H9 (cell line): Measurements from ENCODE around the gene PGR. TPM values are rescaled to one million over a fixed set of nuclear protein-coding genes. Genes with fewer than 3 reads are reported as not detected.

ENCODE experiments used
- DNase-seq: peaks from one replicate; pipeline ENCODE4 v3.0.0-alpha.2; 2017
- H2AFZ ChIP-seq: one replicate; pipeline ENCODE4 v1.6.1; 2013; ENCODE audit warnings: mild to moderate bottlenecking, low read length, control low read depth, moderate library complexity
- H2AK5ac ChIP-seq: 2 replicates; pipeline ENCODE4 v1.6.1; 2013; ENCODE audit warnings: low read length, control low read depth, mixed read lengths; ENCODE audit not compliant: insufficient read length
- H2BK120ac ChIP-seq: one replicate; pipeline ENCODE4 v1.6.1; 2013; ENCODE audit warnings: low read depth, mild to moderate bottlenecking, low read length, control low read depth, inconsistent platforms; ENCODE audit not compliant: poor library complexity, severe bottlenecking
- H2BK12ac ChIP-seq: 2 replicates; pipeline ENCODE4 v1.6.1; 2013; ENCODE audit warnings: low read length, control low read depth, mixed read lengths, low read depth; ENCODE audit not compliant: insufficient read length
- H2BK15ac ChIP-seq: 2 replicates; pipeline ENCODE4 v1.6.1; 2013; ENCODE audit warnings: low read depth, low read length, control low read depth
- H2BK20ac ChIP-seq: one replicate; pipeline ENCODE4 v1.6.1; 2013; ENCODE audit warnings: low read depth, mild to moderate bottlenecking, low read length, control low read depth, inconsistent platforms; ENCODE audit not compliant: poor library complexity, severe bottlenecking
- H2BK5ac ChIP-seq: 2 replicates; pipeline ENCODE4 v1.6.1; 2013; ENCODE audit warnings: low read length, control low read depth, mixed read lengths; ENCODE audit not compliant: insufficient read length
- H3K14ac ChIP-seq: 2 replicates; pipeline ENCODE4 v1.6.1; 2013; ENCODE audit warnings: low read length, control low read depth; ENCODE audit not compliant: insufficient read depth
- H3K18ac ChIP-seq: 2 replicates; pipeline ENCODE4 v1.6.1; 2013; ENCODE audit warnings: low read depth, mild to moderate bottlenecking, mixed read lengths, low read length, control low read depth; ENCODE audit not compliant: insufficient read length
- H3K23ac ChIP-seq: 2 replicates; pipeline ENCODE4 v1.6.1; 2013; ENCODE audit warnings: low read length, control low read depth, mixed read lengths, low read depth; ENCODE audit not compliant: insufficient read length
- H3K23me2 ChIP-seq: 2 replicates; pipeline ENCODE4 v1.6.1; 2013; ENCODE audit warnings: low read depth, mild to moderate bottlenecking, mixed read lengths, low read length, control low read depth; ENCODE audit not compliant: insufficient read length, poor library complexity, severe bottlenecking
- H3K27ac ChIP-seq: 2 replicates; pipeline ENCODE4 v1.5.1; 2013; ENCODE audit warnings: low read length, control low read depth, mixed read lengths, low read depth; ENCODE audit not compliant: insufficient read length
- H3K27me3 ChIP-seq: 2 replicates; pipeline ENCODE4 v1.6.1; 2013; ENCODE audit warnings: low read length, control low read depth, inconsistent platforms; ENCODE audit not compliant: insufficient read depth
- H3K4ac ChIP-seq: 2 replicates; pipeline ENCODE4 v1.6.1; 2013; ENCODE audit warnings: low read depth, mild to moderate bottlenecking, control low read depth, inconsistent platforms, low read length, moderate library complexity
- H3K4me1 ChIP-seq: 2 replicates; pipeline ENCODE4 v1.6.1; 2013; ENCODE audit warnings: low read length, control low read depth, inconsistent platforms; ENCODE audit not compliant: insufficient read depth
- H3K4me2 ChIP-seq: 2 replicates; pipeline ENCODE4 v1.6.1; 2013; ENCODE audit warnings: low read length, control low read depth, mixed read lengths; ENCODE audit not compliant: insufficient read length, insufficient read depth
- H3K56ac ChIP-seq: 2 replicates; pipeline ENCODE4 v1.6.1; 2013; ENCODE audit warnings: low read depth, mild to moderate bottlenecking, mixed read lengths, low read length, control low read depth; ENCODE audit not compliant: insufficient read length
- H3K79me1 ChIP-seq: 2 replicates; pipeline ENCODE4 v1.6.1; 2013; ENCODE audit warnings: low read depth, mild to moderate bottlenecking, moderate library complexity, low read length, control low read depth, inconsistent platforms; ENCODE audit not compliant: insufficient read depth, poor library complexity, severe bottlenecking
- H3K79me2 ChIP-seq: 2 replicates; pipeline ENCODE4 v1.6.1; 2013; ENCODE audit warnings: low read length, control low read depth, inconsistent platforms; ENCODE audit not compliant: insufficient read depth
- H3K9ac ChIP-seq: 2 replicates; pipeline ENCODE4 v1.6.1; 2013; ENCODE audit warnings: low read length, control low read depth, mixed read lengths; ENCODE audit not compliant: insufficient read length; ENCODE audit errors: extremely low read depth
- H3K9me3 ChIP-seq: one replicate; pipeline ENCODE4 v1.6.1; 2013; ENCODE audit warnings: low read depth, low read length, inconsistent platforms; ENCODE audit not compliant: control insufficient read depth
- H3T11ph ChIP-seq: one replicate; pipeline ENCODE4 v1.6.1; 2013; ENCODE audit warnings: mild to moderate bottlenecking, low read length, control low read depth, inconsistent platforms
- H4K20me1 ChIP-seq: one replicate; pipeline ENCODE4 v1.6.1; 2013; ENCODE audit not compliant: control insufficient read depth, insufficient read length, insufficient read depth
- H4K5ac ChIP-seq: 2 replicates; pipeline ENCODE4 v1.6.1; 2013; ENCODE audit warnings: low read depth, mild to moderate bottlenecking, mixed read lengths, low read length, control low read depth; ENCODE audit not compliant: insufficient read length
- H4K8ac ChIP-seq: replicated peaks from 2 replicates; pipeline ENCODE4 v1.6.1; 2013; ENCODE audit warnings: low read length, control low read depth, mixed read lengths, low read depth; ENCODE audit not compliant: insufficient read length
- H4K91ac ChIP-seq: 2 replicates; pipeline ENCODE4 v1.6.1; 2013; ENCODE audit warnings: low read depth, mild to moderate bottlenecking, moderate library complexity, mixed read lengths, low read length, control low read depth; ENCODE audit not compliant: insufficient read length
- H3K27ac Mint-ChIP-seq, 3 experiments: 2 replicates in 2 of 3; 3 replicates in 1 of 3; pipeline ENCODE4 v1.8.0; 2020 to 2021; ENCODE audit warnings: mixed read lengths in 3 of 3, mild to moderate bottlenecking in 1 of 3, moderate library complexity in 1 of 3
- H3K27me3 Mint-ChIP-seq: 2 replicates; pipeline ENCODE4 v1.8.0; 2021; ENCODE audit warnings: low read depth, mild to moderate bottlenecking, moderate library complexity, mixed read lengths
- H3K36me3 Mint-ChIP-seq, 3 experiments: 2 replicates in 2 of 3; 3 replicates in 1 of 3; pipeline ENCODE4 v1.8.0; 2020 to 2021; ENCODE audit warnings: low read depth in 3 of 3, mixed read lengths in 3 of 3; ENCODE audit not compliant: insufficient read depth in 1 of 3
- H3K4me1 Mint-ChIP-seq, 2 experiments: 2 replicates each; pipeline ENCODE4 v1.8.0; 2020; ENCODE audit warnings: mixed read lengths in 2 of 2
- H3K4me3 Mint-ChIP-seq, 2 experiments: 2 replicates in 1 of 2; 3 replicates in 1 of 2; pipeline ENCODE4 v1.8.0; 2020 to 2021; ENCODE audit warnings: mild to moderate bottlenecking in 2 of 2, mixed read lengths in 2 of 2, moderate library complexity in 1 of 2
- H3K9me3 Mint-ChIP-seq, 2 experiments: 2 replicates in 1 of 2; 3 replicates in 1 of 2; pipeline ENCODE4 v1.8.0; 2020; ENCODE audit warnings: mild to moderate bottlenecking in 2 of 2, mixed read lengths in 2 of 2, moderate library complexity in 1 of 2
- total RNA-seq: library from RNA; stranded (reverse); gene quantifications from 2 replicates; pipeline ENCODE4 v1.2.1, GENCODE V29; 2021
- TF ChIP-seq, protein P1 (sequence below): fragments of 200-600 bp; sonication (generic); conservative IDR thresholded peaks from 3 replicates; pipeline ENCODE4 v1.8.0; 2021; ENCODE audit warnings: antibody characterized with exemption, mild to moderate bottlenecking

The PGR gene
- total RNA-seq, 1 experiment from 2014 or later, result 0.02 TPM

DNA sequence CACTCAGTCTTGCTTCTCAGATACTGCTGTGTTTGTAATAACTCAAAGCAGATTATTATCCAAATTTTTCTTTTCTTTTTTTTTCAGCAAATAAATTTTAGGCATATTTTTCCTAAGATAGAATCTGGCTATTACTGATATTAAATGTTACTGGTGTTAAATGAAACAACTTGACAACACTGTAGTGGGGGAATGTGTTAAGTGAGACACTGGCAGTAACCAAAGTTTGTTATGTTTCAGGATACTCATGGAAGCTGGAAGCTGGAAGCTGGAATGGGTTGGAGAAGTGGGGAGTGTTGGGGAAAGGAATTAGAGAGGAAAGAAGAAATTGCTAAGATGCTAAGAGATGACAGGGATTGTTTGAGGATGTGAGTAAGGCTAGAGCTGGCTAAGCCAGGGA is 24.9 kb downstream of the PGR start:
- H3K27me3 Mint-ChIP-seq, result no peaks in the 10 kb centered on the region
- no peak overlapping the region for H4K91ac ChIP-seq
- H3K9me3 Mint-ChIP-seq, result peaks cover 0 to 14% of the 10 kb centered on the region in 2 experiments; a peak in 4 of 5 replicates
- DNase-seq, result no peak
- no peak overlapping the region for H3K4me2 ChIP-seq
- H4K5ac ChIP-seq, result no peak overlapping the region
- no peak overlapping the region; a peak in 1 of 7 replicates for H3K27ac Mint-ChIP-seq
- no peak overlapping the region for H4K8ac ChIP-seq
- H4K20me1 ChIP-seq, result no peaks in the 10 kb centered on the region
- H2AFZ ChIP-seq, result no peak overlapping the region
- no peak overlapping the region for H3K23ac ChIP-seq
- H2AK5ac ChIP-seq, result no peak overlapping the region
- H2BK15ac ChIP-seq, result no peak overlapping the region
- H3K4me1 ChIP-seq, result no peaks in the 10 kb centered on the region; the same call in 1 of the 2 replicates
- H3K4me3 Mint-ChIP-seq, result no peak overlapping the region
- H2BK120ac ChIP-seq, result no peak overlapping the region
- no peak overlapping the region for H2BK5ac ChIP-seq
- peaks cover 3% of the 10 kb centered on the region in 2 experiments; a peak in 1 of 4 replicates for H3K4me1 Mint-ChIP-seq
- no peak overlapping the region for H3K14ac ChIP-seq
- H3K79me2 ChIP-seq, result no peaks in the 10 kb centered on the region
- no peak overlapping the region for H3K9ac ChIP-seq
- no peak overlapping the region for H2BK12ac ChIP-seq
- no peak overlapping the region for H2BK20ac ChIP-seq
- no peak overlapping the region for H3K27ac ChIP-seq
- no peak overlapping the region for H3K18ac ChIP-seq
- no peaks in the 10 kb centered on the region for H3K36me3 Mint-ChIP-seq
- no peaks in the 10 kb centered on the region for H3K27me3 ChIP-seq
- TF ChIP-seq, protein P1, sequence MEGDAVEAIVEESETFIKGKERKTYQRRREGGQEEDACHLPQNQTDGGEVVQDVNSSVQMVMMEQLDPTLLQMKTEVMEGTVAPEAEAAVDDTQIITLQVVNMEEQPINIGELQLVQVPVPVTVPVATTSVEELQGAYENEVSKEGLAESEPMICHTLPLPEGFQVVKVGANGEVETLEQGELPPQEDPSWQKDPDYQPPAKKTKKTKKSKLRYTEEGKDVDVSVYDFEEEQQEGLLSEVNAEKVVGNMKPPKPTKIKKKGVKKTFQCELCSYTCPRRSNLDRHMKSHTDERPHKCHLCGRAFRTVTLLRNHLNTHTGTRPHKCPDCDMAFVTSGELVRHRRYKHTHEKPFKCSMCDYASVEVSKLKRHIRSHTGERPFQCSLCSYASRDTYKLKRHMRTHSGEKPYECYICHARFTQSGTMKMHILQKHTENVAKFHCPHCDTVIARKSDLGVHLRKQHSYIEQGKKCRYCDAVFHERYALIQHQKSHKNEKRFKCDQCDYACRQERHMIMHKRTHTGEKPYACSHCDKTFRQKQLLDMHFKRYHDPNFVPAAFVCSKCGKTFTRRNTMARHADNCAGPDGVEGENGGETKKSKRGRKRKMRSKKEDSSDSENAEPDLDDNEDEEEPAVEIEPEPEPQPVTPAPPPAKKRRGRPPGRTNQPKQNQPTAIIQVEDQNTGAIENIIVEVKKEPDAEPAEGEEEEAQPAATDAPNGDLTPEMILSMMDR, result no peak
- no peaks in the 10 kb centered on the region for H3K23me2 ChIP-seq
- H3K56ac ChIP-seq, result no peak overlapping the region
- no peak overlapping the region for H3T11ph ChIP-seq
- no peaks in the 10 kb centered on the region for H3K79me1 ChIP-seq
- no peak overlapping the region for H3K4ac ChIP-seq
- H3K9me3 ChIP-seq, result no peaks in the 10 kb centered on the region
